GM21723 (cell line): ENCODE data around the gene LEKR1.
"Not testable (repeated sequence)": the region's sequence is repeated elsewhere in the genome, so short reads cannot be mapped to it uniquely, and the experiment has no call there.

Experiments
- ATAC-seq: cut with Tn5 transposase; IDR thresholded peaks from one replicate; pipeline ENCODE4 v1.9.1; 2021; ENCODE audit warnings: mild to moderate bottlenecking, moderate library complexity; ENCODE audit not compliant: unreplicated experiment

LEKR1 gene

DNA sequence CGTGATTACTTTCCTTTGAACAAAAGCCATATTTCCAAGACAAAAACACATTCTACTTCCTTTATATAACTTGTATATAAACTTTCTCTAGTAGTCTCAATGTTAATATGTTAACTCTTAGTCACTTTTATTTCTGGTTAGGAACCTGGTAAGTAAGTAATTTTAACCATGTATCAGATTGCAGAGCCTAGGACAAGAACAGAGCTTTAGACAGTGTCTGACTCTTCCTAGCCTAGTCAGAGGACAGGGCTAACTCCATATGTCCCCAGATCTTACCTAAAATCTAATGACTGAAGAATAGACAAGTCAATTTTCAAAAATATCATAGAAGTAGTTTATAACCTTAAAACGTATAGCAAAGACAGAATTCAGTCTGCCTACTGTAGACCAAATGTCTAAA is 8.3 kb downstream of the LEKR1 start:
- ATAC-seq, result no peak

DNA sequence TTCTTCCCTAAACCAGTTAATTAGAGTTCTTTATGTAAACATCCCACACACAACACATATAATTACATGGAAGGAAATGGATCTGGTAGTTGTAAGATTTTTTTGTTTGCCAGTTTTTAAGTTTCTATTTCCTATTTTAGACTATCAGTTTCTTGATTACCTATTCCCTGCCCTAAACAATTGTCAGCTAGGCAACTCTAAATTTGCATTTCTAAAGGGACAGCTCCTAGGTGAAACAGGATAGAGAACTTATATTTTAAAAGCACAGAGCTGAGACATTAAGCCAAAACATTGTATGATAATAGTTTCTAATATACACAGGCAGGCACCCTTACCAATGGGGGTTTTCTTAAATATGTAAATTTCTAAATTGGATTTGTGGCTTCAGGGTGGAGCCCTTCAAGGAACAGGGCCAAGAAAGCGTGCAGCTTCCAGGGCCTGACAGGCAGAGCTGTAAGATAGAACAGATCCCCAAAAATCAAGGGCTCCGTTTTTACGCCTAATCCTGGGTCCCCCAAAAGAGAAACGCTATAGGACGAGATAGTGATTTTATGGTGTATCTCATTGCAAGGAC is 8.9 kb downstream of the LEKR1 start:
- no peak for ATAC-seq

- no peak for ATAC-seq
These were observed 10.5 kb downstream of the LEKR1 start for GRCh38 chr3:156836701-156837100.

DNA sequence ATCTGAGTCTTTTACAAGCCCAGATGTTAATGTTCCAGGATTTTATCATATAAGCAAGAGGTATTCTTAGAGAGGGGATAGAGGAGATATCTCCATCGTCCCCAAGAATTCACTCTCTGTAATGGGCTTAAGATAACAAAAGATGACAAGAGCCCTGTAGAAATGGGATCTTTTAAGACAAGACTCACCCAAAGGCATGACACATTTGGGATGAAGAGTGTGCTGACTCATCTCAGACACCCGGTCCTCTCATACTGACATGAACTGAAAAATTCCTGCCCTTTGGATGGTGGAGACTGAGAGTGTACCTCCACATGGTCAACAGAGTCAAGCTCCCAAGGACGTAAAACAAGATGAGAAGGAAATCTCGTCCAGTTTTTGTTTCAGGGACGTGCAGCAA is 11.0 kb downstream of the LEKR1 start:
- ATAC-seq, result no peak

DNA sequence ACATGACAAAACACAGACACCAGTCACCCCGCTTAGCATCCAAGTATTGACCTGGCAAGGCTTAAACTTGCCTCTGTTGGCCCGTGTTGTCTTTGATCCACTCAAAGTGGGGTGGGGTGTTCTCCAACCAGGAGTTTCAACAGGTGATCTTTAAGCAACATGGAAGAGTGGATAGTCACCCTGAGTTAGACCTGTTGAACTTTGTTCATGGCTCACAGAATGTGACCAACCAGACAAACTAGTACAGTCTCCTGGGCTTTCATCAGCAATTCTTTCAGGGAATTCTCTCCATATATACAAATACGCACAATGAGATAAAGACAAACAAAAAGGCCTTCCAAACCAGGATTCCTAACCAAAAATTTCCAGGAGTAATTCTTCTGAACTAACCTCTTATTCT is 11.9 kb downstream of the LEKR1 start:
- no peak for ATAC-seq

DNA sequence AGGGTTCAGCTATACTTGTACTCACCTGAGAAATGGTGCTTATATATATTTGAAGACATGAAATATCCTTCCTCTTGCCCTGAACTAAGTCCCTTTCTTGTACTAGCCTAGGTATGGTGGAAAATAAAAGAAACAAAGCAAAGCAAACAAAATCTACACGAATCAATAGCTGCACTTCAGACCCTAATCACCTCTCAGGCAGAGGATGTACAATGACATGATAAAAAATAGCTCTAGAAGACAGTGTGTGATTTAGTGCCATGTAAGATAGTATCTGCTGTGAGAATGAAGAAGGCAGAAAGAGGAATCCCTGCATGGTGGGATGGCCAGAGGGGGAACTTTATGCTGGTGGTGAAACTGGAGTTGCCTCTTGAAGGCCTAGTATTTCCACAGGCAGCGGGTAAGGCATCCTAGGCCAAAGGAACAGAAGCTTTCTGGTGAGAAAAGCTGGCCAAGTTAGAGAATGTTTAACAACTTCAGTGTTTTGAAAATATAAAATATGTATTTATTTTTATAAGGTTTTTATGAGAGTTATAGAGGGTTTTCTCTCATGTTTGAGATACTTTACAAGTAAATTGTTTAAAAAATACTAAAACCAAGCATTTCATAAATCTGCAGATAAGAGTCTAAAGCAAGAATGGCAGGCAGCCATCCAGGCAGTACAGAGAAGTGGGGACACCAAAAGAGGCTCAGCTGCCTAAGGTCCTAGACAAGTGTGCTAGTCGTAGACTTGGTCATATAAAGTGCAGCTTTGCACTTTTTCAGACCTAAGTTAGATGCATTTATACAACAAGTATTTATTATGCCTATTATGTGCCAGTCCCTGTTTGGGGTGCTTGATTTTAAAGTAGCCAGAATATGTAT is 14.9 kb downstream of the LEKR1 start:
- no peak for ATAC-seq

DNA sequence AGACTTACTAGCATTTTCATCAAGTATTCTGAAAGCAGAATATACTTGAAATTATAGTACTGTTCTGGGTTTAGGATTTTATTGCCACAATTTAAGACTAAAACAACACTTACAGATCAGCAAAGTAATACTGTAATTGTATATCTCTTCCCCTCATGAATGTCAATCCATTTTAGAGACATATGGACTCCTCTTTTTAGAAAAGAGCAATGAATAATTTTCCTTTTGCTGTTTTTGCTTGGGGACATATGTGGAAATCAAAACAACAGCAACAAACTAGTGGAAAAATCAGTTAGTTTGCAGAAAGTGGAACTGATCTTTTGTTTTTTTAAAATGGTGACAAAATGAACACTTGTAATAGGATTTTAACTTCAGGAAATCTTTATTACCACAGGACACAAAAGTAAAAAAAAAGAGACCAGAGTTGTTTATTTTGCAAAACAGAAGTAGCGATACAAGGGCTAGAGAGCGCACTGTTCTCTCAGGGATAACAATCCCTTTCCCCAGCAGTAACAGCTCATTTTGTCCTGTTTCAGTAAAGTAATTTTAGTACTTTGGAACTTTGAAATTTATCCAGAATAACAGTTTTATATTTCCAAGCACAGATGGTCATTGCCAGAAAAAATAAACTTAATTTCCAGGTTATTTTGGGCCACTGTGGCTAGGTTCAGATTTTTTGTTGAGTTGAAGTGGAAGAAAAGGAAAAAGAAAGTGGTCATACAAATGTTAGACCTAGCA is 17.1 kb downstream of the LEKR1 start:
- no peak for ATAC-seq

DNA sequence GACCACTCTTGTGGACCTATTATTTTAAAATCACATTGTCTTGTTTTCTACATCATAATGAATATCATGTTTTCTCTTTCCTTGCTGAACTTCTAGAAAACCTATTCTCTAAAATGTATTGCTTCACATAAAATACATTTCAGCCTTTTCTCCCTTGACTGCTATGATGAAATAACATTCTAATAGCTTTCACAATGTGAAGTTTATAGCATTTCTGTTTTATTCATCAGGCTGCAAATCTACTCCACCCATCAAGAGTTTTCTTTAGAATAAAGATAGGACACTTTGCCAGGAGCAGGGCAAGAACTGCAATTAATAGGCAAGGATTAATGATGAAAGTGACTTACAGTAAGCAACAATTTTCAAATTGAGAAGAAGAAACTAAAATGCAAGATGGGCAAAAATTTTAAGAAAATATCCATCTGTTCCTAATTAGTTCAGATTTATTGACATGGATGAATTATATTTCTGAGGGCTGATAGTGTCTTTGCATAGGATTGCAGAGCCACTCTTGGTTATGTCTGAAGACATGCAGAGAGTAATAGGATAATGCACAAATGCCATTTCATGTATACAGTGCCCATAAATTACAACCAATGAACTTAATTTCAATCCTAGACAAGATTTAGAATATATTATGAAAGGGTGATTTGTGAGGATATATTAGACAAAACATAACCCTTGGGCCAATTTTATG is 21.7 kb downstream of the LEKR1 start:
- no peak for ATAC-seq

DNA sequence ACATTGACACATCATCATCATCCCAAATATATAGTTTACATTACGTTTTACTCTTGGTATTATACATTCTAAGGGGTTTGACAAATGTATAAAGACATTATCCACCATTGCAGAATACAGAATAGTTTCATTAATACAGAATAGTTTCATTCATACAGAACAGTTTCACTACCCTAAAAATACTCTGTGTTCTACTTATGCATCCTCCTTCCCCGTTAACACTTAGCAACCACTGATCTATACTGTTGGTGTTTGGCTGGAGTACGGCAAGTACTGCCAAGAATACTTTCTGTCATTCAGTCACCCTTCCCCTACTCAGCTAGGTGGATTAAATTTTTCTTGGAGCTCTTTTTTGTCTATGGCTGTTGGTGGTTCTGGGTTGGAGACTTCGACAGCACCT is 33.4 kb downstream of the LEKR1 start:
- peak; percentile 94 for ATAC-seq

GRCh38 chr3:156860873-156861272 is 34.7 kb downstream of the LEKR1 start:
- no peak for ATAC-seq

- no peak for ATAC-seq
These were observed 36.2 kb downstream of the LEKR1 start for GRCh38 chr3:156862338-156862737.

DNA sequence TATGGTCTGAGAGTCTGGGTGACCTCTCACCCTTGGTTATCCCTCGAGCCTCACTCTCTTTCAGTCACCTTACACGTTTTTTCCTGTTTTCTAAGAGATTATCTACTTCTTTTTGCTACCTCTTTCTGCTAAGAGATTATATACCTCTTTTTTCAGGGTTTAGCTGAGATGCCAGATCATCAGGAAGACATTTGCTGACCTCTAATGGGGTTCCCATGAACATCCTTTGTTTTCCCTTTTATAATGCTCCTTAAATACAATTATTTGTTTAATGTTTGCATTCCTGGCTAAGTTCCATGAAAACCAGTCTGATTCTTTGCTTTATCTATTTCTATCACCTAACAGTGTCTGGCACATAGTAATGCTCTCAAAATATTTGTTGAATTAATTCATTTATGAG is 39.6 kb downstream of the LEKR1 start:
- no peak for ATAC-seq

DNA sequence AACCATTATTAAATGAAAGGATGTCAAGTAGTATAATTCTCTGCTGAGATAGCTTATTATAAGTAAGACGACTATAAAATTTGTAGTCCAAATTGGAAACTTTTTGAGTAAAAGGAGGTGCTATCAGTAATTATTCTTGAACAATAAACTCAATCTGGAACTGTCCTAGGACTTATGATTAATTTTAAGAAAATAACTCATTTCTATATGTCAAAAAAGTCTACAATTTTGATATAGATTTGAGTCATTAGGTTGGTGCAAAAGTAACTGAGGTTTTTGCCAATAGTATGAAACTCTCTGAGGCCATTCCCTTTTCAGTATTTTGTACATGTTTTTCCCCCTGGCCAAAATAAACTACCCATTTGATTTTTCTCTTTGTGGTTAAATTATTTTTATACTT is 41.0 kb downstream of the LEKR1 start:
- ATAC-seq, result no peak

GRCh38 chr3:156867920-156868319 is 41.8 kb downstream of the LEKR1 start:
- no peak for ATAC-seq

GRCh38 chr3:156873906-156874305 is 47.8 kb downstream of the LEKR1 start:
- ATAC-seq, result no peak

DNA sequence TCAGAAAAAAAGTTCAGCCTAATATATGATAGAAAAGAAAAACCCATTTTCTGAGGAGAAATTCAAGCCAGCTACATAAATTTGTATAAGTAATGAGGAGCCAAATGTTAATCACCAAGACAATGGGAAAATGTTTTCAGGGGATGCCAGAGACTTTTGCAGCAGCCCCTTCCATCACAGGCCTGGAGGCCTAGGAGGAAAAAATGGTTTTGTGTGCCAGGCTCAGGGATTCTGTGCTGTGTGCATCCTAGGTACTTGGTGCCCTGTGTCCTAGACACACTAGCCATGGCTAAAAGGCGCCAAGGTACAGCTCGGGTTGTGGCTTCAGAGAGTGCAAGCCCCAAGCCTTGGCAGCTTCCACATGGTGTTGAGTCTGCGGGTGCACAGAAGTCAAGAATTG is 53.3 kb downstream of the LEKR1 start:
- ATAC-seq, result not testable (repeated sequence)

DNA sequence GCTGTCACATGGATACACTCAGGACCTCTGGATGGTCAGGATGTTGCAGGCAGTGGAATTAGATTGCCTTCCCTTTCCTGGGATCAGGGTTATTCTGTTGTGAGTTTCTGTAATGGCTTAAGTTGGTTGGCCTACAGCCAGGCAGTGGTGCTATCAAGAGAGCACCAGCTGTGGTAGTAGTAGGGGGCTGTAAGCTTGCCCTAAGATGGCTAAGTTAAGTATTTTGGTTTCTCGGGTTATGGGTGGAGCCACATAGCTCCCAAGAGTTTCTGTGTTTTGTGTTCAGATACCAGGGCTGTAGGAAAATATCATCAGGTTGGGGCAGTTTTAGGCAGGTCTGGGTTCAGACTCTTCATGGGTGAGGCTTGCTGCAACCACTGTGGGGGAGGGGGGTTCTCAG is 59.6 kb downstream of the LEKR1 start:
- ATAC-seq, result no peak

- no peak for ATAC-seq
These were observed 62.0 kb downstream of the LEKR1 start for GRCh38 chr3:156888176-156888575.

DNA sequence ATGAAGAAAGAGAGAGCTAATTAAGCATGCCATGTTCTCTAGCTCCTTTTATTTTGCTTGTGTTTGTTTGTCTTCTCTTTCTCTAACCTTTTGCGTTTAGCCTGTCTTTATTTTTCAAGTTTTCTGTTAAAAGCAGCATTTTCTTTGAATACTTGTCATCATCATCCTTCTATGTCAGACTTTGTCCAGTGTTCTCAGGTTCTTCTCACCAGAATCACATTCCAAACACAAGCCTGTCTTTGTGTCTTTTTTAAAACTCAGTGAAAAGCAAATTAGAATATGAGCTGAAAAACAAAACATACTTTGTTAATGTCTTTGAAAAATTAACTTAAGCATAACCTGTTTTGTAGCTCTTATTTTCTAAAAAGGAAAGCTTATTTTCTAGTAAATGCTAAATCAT is 62.4 kb downstream of the LEKR1 start:
- ATAC-seq, result no peak

DNA sequence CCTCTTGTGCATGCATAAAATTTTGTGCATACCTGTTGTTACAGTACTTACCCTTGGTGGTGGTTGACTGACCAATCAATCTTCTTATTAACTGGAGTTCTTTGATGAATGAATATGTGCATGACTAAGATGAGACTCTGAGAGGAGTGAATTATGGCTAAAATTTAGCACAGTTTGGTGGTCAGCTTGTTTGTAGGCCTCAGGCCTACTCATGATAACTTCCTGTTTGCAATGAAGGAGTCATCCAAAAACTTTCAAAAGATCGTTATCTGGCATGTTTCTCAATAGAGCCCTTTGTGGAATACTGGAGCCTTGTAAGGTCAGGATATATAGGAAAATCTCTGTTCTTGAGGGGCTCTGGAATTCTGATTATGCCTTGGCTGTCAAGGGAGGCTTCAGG is 66.5 kb downstream of the LEKR1 start:
- no peak for ATAC-seq

DNA sequence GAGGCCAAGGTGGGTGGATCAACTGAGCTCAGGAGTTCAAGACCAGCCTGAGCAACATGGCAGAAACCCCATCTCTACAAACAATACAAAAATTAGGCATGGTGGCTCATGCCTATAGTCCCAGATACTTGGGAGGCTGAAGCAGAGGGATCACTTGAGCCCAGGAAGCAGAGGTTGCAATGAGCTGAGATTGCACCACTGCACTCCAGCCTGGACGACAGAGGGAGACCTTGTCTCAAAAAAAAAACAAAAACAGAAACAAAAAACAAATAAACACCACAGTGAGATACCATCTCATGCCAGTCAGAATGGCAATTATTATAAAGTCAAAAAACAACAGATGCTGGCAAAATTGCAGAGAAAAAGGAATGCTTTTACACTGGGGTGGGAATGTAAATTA is 69.2 kb downstream of the LEKR1 start:
- not testable (repeated sequence) for ATAC-seq
